Spleen (tissue), 7 donors: ENCODE results near the gene ANGEL2.

Source experiments
- CTCF ChIP-seq, 11 experiments: fragments of 200-600 bp in 7 of 11; fragments of 450-650 bp in 4 of 11; sonication (generic) in 4 of 11; IDR thresholded peaks in 8 of 11; conservative IDR thresholded peaks in 3 of 11; 1 replicate in 7 of 11; 2 replicates in 4 of 11; pipeline versions ENCODE4 v1.4.0 to v1.8.0; 2016 to 2021; ENCODE audit warnings: antibody characterized with exemption in 11 of 11, inconsistent platforms in 4 of 11, mild to moderate bottlenecking in 1 of 11
- POLR2A ChIP-seq, 3 donors: fragments of 450-650 bp; IDR thresholded peaks; one replicate each; pipeline ENCODE4 v1.5.1; 2017; ENCODE audit warnings: antibody characterized with exemption in 3 of 3, mild to moderate bottlenecking in 1 of 3
- donor health status: DM: no; HTN: no; CAD: no; lungs with moderate emphysema.
- donor health status: DM: no; HTN: no; CAD: no.
- donor health status: DM: no; HTN: no; CAD: no.

- no peak for TF ChIP-seq CTCF (IDR thresholded peaks at IDR 0.05 in 8 of 11, conservative IDR thresholded peaks at IDR 0.05 in 3 of 11)
- no peak for TF ChIP-seq POLR2A (IDR thresholded peaks at IDR 0.05)
Measured at GRCh38 chr1:212979340-212980122, 36.1 kb downstream of the ANGEL2 start.
